ENCODE measurements around the gene DGCR2. TPM values are rescaled to one million over a fixed set of nuclear protein-coding genes. Genes with fewer than 3 reads are reported as not detected.

The DGCR2 gene
- total and polyA plus RNA-seq, 2 of the 4 experiments (the other 2 are of a cell fraction): 17.2 to 35.4 TPM

- peaks cover 13% of the 10 kb centered on the region for H3K9me1 ChIP-seq (ENCODE audit: insufficient read depth, low read length)
- no peaks in the 10 kb centered on the region for H3K27me3 ChIP-seq (ENCODE audit: control insufficient read depth, insufficient read depth, low read length)
- no peak overlapping the region for H2AFZ ChIP-seq (replicated peaks; ENCODE audit: low read length, poor library complexity)
- H4K20me1 ChIP-seq (ENCODE audit: insufficient read depth, low read length): peaks cover 24% of the 10 kb centered on the region
- no peaks in the 10 kb centered on the region for H3K9me3 ChIP-seq (ENCODE audit: control insufficient read depth, insufficient read depth, low read length)
- ChIA-PET POLR2A (ENCODE audit: unreplicated experiment) (no interaction called here), CTCF (no interaction called here)
- WGBS, 2 experiments (ENCODE audit: extremely low coverage in 2 of 2, insufficient read length in 1 of 2): no CpG with 5 or more reads among the region's 4 CpGs
- no peak overlapping the region for H2BK20ac ChIP-seq (ENCODE audit: low read depth, low read length)
- no peak for DNase-seq
- no peak overlapping the region for H3K4me2 ChIP-seq (ENCODE audit: low read depth, low read length)
- no peak for TF ChIP-seq RAD21 (IDR thresholded peaks at IDR 0.05; ENCODE audit: low read length)
- no peak for TF ChIP-seq BHLHE40 (IDR thresholded peaks at IDR 0.05; ENCODE audit: low read depth, low read length)
- TF ChIP-seq, protein P1, sequence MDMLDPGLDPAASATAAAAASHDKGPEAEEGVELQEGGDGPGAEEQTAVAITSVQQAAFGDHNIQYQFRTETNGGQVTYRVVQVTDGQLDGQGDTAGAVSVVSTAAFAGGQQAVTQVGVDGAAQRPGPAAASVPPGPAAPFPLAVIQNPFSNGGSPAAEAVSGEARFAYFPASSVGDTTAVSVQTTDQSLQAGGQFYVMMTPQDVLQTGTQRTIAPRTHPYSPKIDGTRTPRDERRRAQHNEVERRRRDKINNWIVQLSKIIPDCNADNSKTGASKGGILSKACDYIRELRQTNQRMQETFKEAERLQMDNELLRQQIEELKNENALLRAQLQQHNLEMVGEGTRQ (IDR thresholded peaks at IDR 0.05; ENCODE audit: low read depth, low read length): no peak
- H4K91ac ChIP-seq (ENCODE audit: insufficient read depth, low read depth, low read length): no peak overlapping the region
- intact Hi-C loops (cut with micrococcal nuclease): loop anchor here (5.0 kb wide), 1 partner anchor 62 kb away; no protein-coding TSS in a partner anchor
- H3K4ac ChIP-seq (ENCODE audit: low read depth, low read length): no peak overlapping the region
- peak overlapping the region; percentile 16 for H2AK9ac ChIP-seq (replicated peaks; ENCODE audit: low read depth, low read length, poor library complexity)
- no peak overlapping the region for H3K27ac ChIP-seq (ENCODE audit: insufficient read depth, low read length)
- H3K4me1 ChIP-seq (ENCODE audit: control insufficient read depth, insufficient read depth, low read length): peaks cover 12% of the 10 kb centered on the region
- no peaks in the 10 kb centered on the region for H3K36me3 ChIP-seq (ENCODE audit: control insufficient read depth, insufficient read depth, low read length)
- no peak overlapping the region for H3K18ac ChIP-seq (ENCODE audit: low read depth, low read length)
- H2BK15ac ChIP-seq (ENCODE audit: low read depth, low read length): no peak overlapping the region
- ATAC-seq (ENCODE audit: low read depth): no peak
- no peak overlapping the region for H2BK120ac ChIP-seq (ENCODE audit: low read depth, low read length)
- dilution Hi-C loops (cut with HindIII; ENCODE audit: low sequenced_read_pairs, unreplicated experiment): no loop called here
- BruUV-seq (replicated peaks): no TSS peak
- H3K79me1 ChIP-seq (ENCODE audit: low read depth in 1 of 2, low read length in 2 of 2): peaks cover 3 to 24% of the 10 kb centered on the region in 2 experiments; a peak in 3 of 4 replicates
- no peak overlapping the region for H3K9ac ChIP-seq (ENCODE audit: low read depth, low read length)
- H2AK5ac ChIP-seq (ENCODE audit: low read depth, low read length): no peak overlapping the region
- H4K5ac ChIP-seq (ENCODE audit: low read depth, low read length): no peak overlapping the region
- no peak overlapping the region for H4K8ac ChIP-seq (ENCODE audit: low read depth in 2 of 2, low read length in 2 of 2)
- no peak overlapping the region for H3K14ac ChIP-seq (replicated peaks; ENCODE audit: low read depth, low read length)
- H3K23ac ChIP-seq (ENCODE audit: low read depth, low read length): no peak overlapping the region
- no peak overlapping the region for H2BK5ac ChIP-seq (ENCODE audit: low read depth, low read length, poor library complexity, severe bottlenecking)
- H3K56ac ChIP-seq (ENCODE audit: extremely low read depth, insufficient read depth, low read length): no peak overlapping the region
- H3K4me3 ChIP-seq (ENCODE audit: insufficient read depth, low read depth, low read length): no peak overlapping the region
- in situ Hi-C loops (cut with MboI; ENCODE audit: low sequenced_read_pairs): no loop called here
Measured at GRCh38 chr22:19124377-19124776, 2.2 kb upstream of the DGCR2 start.

Data from IMR-90 (cell line).